RWPE2 (cell line): ENCODE results near the gene MAPKAPK3.

Experiments used
- ATAC-seq: fragments of 200-7000 bp; cut with Tn5 transposase; 3 replicates; pipeline ENCODE4 v1.9.1; 2021; ENCODE audit warnings: low read depth
- DNase-seq: peaks from one replicate; pipeline ENCODE4 v3.0.0-alpha.2; 2020; ENCODE audit warnings: low spot score
- H3K27ac ChIP-seq: fragments of 450-650 bp; 2 replicates; pipeline ENCODE4 v1.5.1; 2017; ENCODE audit warnings: mild to moderate bottlenecking; ENCODE audit not compliant: poor library complexity, severe bottlenecking
- H3K27me3 ChIP-seq: fragments of 250-450 bp; sonication (Bioruptor Pico); 2 replicates; pipeline ENCODE4 v1.5.1; 2021; ENCODE audit warnings: mild to moderate bottlenecking, moderate library complexity; ENCODE audit not compliant: insufficient read depth, poor library complexity, severe bottlenecking
- H3K36me3 ChIP-seq: fragments of 250-450 bp; sonication (Bioruptor Pico); 2 replicates; pipeline ENCODE4 v1.5.1; 2020; ENCODE audit warnings: low read depth, mild to moderate bottlenecking, moderate library complexity
- H3K4me1 ChIP-seq: fragments of 250-450 bp; sonication (Bioruptor Pico); 2 replicates; pipeline ENCODE4 v1.5.1; 2021; ENCODE audit warnings: mild to moderate bottlenecking, moderate library complexity; ENCODE audit not compliant: insufficient read depth, poor library complexity, severe bottlenecking
- H3K4me3 ChIP-seq: fragments of 250-450 bp; sonication (Bioruptor Pico); 2 replicates; pipeline ENCODE4 v1.5.1; 2021; ENCODE audit warnings: mild to moderate bottlenecking, moderate library complexity; ENCODE audit not compliant: severe bottlenecking
- H3K9me3 ChIP-seq: fragments of 250-450 bp; sonication (Bioruptor Pico); 2 replicates; pipeline ENCODE4 v1.5.1; 2021; ENCODE audit warnings: mild to moderate bottlenecking, moderate library complexity; ENCODE audit not compliant: severe bottlenecking
- CTCF ChIP-seq: fragments of 450-650 bp; IDR thresholded peaks from one replicate; pipeline ENCODE4 v1.5.1; 2017; ENCODE audit warnings: mild to moderate bottlenecking, moderate library complexity; ENCODE audit not compliant: poor library complexity, severe bottlenecking

MAPKAPK3 gene

DNA sequence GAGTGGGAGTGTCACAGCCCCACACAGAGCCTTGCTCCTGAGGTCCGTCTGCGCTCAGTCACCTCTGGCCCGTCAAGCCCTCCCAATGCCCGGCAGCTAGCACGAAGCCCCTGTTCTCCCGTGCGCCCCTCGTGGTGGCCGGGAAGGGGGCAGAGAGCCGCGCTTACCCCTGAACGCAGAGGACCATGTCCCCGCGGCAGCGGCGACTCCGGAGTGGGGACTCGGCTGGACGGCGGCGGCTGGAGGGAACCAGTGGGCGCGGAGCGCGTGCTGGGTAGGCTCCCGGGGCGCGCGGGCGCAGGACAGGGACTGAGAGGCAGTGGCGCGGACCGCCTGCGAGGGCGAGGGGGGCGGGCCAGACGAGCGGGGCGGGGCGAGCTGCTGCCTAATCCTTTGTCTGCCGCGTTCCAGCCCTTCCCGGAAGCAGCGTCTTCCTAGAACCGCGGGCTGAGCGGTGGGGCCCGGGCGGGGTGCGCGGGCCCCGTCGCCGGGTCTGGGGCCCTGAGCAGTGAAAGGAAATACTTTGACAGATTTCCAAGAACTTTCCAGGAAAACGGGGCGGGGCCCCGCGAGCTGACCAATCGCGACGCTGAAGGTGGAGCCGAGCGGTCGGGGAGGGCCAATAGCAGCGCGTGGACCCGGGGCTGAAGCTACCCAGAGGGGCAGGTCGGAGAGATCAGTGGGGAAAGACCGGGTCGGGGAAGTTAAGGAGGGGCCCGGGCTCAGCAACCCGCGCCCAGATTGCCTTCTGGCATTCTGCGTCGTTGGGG lies 5.3 kb upstream of the MAPKAPK3 start, which contains the start of gene CISH:
Gene CISH (minus strand): TSS at position 311 of the 770 bp plus-strand sequence. CDS start 124 bp downstream, at position 187.
- peak; percentile 49 for TF ChIP-seq CTCF
- peak within 1 kb of the TSS; percentile 51 for H3K4me3 ChIP-seq
- peak; percentile 94 for DNase-seq
- H3K4me1 ChIP-seq = peaks cover 11% of the 10 kb centered on the region
- no peaks in the 10 kb centered on the region for H3K27me3 ChIP-seq
- H3K27ac ChIP-seq = peak within 1 kb of the TSS; percentile 50
- H3K9me3 ChIP-seq = no peaks in the 10 kb centered on the region
- peak; percentile 80 for ATAC-seq
- peaks cover 21% of the 10 kb centered on the region for H3K36me3 ChIP-seq

- H3K27ac ChIP-seq = peak overlapping the region; percentile 50
- peaks cover 11% of the 10 kb centered on the region for H3K4me1 ChIP-seq
- peaks cover 15% of the 10 kb centered on the region for H3K36me3 ChIP-seq
- ATAC-seq (no peak), DNase-seq (no peak)
- H3K27me3 ChIP-seq = no peaks in the 10 kb centered on the region
- peak overlapping the region; percentile 51 for H3K4me3 ChIP-seq
- no peaks in the 10 kb centered on the region for H3K9me3 ChIP-seq
- no peak for TF ChIP-seq CTCF
Measured at GRCh38 chr3:50612234-50612882, 4.6 kb upstream of the MAPKAPK3 start.

- Histone ChIP-seq H3K9me3 (no peaks in the 10 kb centered on the region), H3K36me3 (peaks cover 15% of the 10 kb centered on the region), H3K4me3 (no peak overlapping the region), H3K27me3 (no peaks in the 10 kb centered on the region), H3K27ac (no peak overlapping the region), H3K4me1 (peaks cover 14% of the 10 kb centered on the region)
- DNase-seq = no peak
- no peak for ATAC-seq
- TF ChIP-seq CTCF = no peak
Measured at GRCh38 chr3:50612970-50613846, 3.7 kb upstream of the MAPKAPK3 start.

GRCh38 chr3:50615190-50615589 lies 1.8 kb upstream of the MAPKAPK3 start:
- Histone ChIP-seq H3K4me3 (no peak overlapping the region), H3K9me3 (no peaks in the 10 kb centered on the region), H3K36me3 (peaks cover 6% of the 10 kb centered on the region), H3K27me3 (no peaks in the 10 kb centered on the region), H3K4me1 (peaks cover 13% of the 10 kb centered on the region), H3K27ac (no peak overlapping the region)
- DNase-seq (no peak), ATAC-seq (no peak)
- TF ChIP-seq CTCF = no peak
